Activated CD4-positive, alpha-beta memory T cell treated with anti-CD3 and anti-CD28 coated beads for 36 hours (primary cell): Measurements from ENCODE around the gene UBAP1. TPM values are rescaled to one million over a fixed set of nuclear protein-coding genes. Genes with fewer than 3 reads are reported as not detected.
"Not testable (repeated sequence)": the region's sequence is repeated elsewhere in the genome, so short reads cannot be mapped to it uniquely, and the experiment has no call there.

ENCODE experiments used
- CTCF ChIA-PET: fragments of 350-600 bp; sonication (Branson Sonifier 250); formaldehyde crosslinking; loops from one replicate; lab custom pipeline; 2021; ENCODE audit warnings: antibody characterized with exemption, inconsistent platforms; lab: Charles Lee
- POLR2A ChIA-PET: fragments of 350-600 bp; sonication (Branson Sonifier 250); formaldehyde crosslinking; loops from one replicate; lab custom pipeline; 2021; ENCODE audit warnings: antibody characterized with exemption; lab: Charles Lee
- DNase-seq: peaks from one replicate; pipeline ENCODE4 v3.0.0-alpha.2; 2020
- H3K27ac Mint-ChIP-seq: one replicate; pipeline ENCODE4 v1.8.0; 2021; ENCODE audit warnings: mixed read lengths
- H3K27me3 Mint-ChIP-seq: one replicate; pipeline ENCODE4 v1.8.0; 2021; ENCODE audit warnings: mixed read lengths
- H3K36me3 Mint-ChIP-seq: one replicate; pipeline ENCODE4 v1.8.0; 2021; ENCODE audit warnings: mixed read lengths
- H3K4me1 Mint-ChIP-seq: one replicate; pipeline ENCODE4 v1.8.0; 2021; ENCODE audit warnings: low read depth, mixed read lengths
- H3K4me3 Mint-ChIP-seq: one replicate; pipeline ENCODE4 v1.8.0; 2021; ENCODE audit warnings: mild to moderate bottlenecking, mixed read lengths
- H3K9me3 Mint-ChIP-seq: one replicate; pipeline ENCODE4 v1.8.0; 2021; ENCODE audit warnings: mixed read lengths
- intact Hi-C: fragments of 100-400 bp; cut with micrococcal nuclease; formaldehyde crosslinking; loops from one replicate; pipeline ENCODE4 v1.15.1; 2023
- total RNA-seq, 2 experiments: library from RNA; stranded (reverse); gene quantifications; one replicate each; pipeline ENCODE4 v1.2.3, GENCODE V29; 2021

Gene UBAP1
- total RNA-seq, 2 experiments from 2014 or later, result 30.5 to 32.0 TPM

DNA sequence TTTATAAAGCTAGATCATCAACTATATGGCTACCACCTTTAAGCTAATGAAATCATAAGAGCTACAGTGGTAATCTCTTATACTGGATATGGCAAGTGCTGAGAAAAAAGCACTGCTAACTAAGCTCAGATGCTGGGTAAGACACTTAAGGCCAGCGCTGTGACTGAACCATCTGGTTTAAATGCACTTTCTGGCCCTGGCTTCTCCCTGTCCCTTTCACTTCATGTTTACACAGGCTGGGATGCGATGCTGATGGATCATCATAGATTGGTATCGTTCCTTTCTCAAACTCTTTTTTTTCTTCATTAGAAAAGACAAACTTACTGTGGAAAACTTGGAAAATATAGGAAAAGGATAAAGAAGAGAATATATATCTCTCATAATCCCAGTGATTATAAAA lies 97.9 kb downstream of the UBAP1 start:
- intact Hi-C loops, result no loop called here
- no peaks in the 10 kb centered on the region for H3K9me3 Mint-ChIP-seq
- peaks cover 3% of the 10 kb centered on the region for H3K36me3 Mint-ChIP-seq
- no peak overlapping the region for H3K27ac Mint-ChIP-seq
- DNase-seq, result no peak
- CTCF ChIA-PET, result interaction anchor here (1.6 kb wide), 1 partner anchor 24 kb away, joined by 5 read pairs; no protein-coding TSS in a partner anchor
- no peaks in the 10 kb centered on the region for H3K4me1 Mint-ChIP-seq
- H3K4me3 Mint-ChIP-seq, result no peak overlapping the region
- no peaks in the 10 kb centered on the region for H3K27me3 Mint-ChIP-seq
- POLR2A ChIA-PET, result no interaction called here

DNA sequence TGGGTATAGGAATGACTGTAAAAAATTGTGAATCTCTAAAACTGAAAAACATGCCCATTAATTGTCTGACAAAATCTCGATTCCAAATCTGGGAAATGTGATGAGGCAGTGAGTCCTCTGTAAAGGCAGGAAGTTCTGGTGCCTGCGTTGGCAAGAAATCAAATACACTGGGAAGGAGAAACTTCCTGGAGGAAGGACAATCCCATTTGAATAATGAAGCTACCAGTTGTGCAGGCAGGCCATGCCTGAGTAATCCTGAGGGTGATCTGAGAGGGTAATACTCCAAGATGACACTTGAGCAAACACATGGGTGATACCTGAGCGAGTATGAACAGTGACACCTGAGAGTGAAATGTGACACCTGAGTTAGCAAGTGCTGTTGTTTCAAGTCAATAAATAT lies 100.6 kb downstream of the UBAP1 start:
- intact Hi-C loops, result no loop called here

DNA sequence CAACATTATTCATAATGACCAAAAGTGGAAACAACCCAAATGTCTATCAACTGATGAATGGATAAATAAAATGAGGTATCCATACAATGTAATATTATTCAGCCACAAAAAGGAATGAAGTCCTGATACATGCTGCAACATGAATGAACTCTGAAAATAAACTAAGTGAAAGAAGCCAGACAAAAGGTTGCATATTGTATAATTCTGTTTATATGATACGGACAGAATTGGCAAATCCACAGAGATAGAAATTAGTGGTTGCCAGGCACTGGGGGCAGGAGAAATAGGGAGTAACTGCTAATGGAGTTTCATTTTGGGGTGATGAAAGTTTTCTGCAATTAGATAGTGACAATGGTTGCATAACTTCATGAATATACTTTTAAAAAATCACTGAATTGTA lies 103.3 kb downstream of the UBAP1 start:
- DNase-seq, result no peak
- CTCF ChIA-PET, result interaction anchor here (0.9 kb wide), 1 partner anchor 173 kb away, joined by 3 read pairs; no protein-coding TSS in a partner anchor
- intact Hi-C loops, result no loop called here
- Mint-ChIP-seq H3K4me1 (no peaks in the 10 kb centered on the region), H3K27me3 (no peaks in the 10 kb centered on the region), H3K4me3 (no peak overlapping the region), H3K9me3 (no peaks in the 10 kb centered on the region), H3K36me3 (peaks cover 9% of the 10 kb centered on the region), H3K27ac (no peak overlapping the region)
- POLR2A ChIA-PET, result no interaction called here

More for the DNA sequence above, 100.6 kb downstream of the UBAP1 start:
- no peak for DNase-seq
- H3K9me3 Mint-ChIP-seq, result no peaks in the 10 kb centered on the region
- no peaks in the 10 kb centered on the region for H3K4me1 Mint-ChIP-seq
- no peak overlapping the region for H3K4me3 Mint-ChIP-seq
- no peaks in the 10 kb centered on the region for H3K27me3 Mint-ChIP-seq
- H3K36me3 Mint-ChIP-seq, result peaks cover 3% of the 10 kb centered on the region
- ChIA-PET POLR2A (no interaction called here), CTCF (no interaction called here)
- no peak overlapping the region for H3K27ac Mint-ChIP-seq

DNA sequence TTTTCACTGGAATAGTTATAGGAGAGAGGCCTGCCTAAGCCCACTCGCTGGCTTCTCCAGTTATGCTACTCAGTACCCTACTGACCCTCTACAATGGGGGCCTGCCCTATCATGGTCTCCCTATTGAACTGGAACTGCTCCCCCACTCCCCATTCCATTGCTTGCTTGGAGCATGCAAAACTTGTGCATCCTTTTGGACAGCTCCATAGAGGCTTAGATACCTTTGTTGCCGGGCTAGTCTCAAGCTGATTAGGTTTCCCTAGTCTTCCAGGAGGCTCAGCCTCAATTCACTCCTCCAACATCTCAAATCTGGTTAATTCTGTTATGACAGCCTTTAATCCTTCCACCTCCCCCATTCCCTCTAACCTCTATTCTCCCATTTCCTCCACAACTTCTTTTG lies 110.3 kb downstream of the UBAP1 start:
- Mint-ChIP-seq H3K4me1 (no peaks in the 10 kb centered on the region), H3K27me3 (no peaks in the 10 kb centered on the region), H3K27ac (no peak overlapping the region), H3K4me3 (no peak overlapping the region), H3K9me3 (no peaks in the 10 kb centered on the region), H3K36me3 (peaks cover 5% of the 10 kb centered on the region)
- CTCF ChIA-PET, result interaction anchor here (1.0 kb wide), 1 partner anchor 37 kb away, joined by 3 read pairs; no protein-coding TSS in a partner anchor
- intact Hi-C loops, result no loop called here
- DNase-seq, result no peak
- POLR2A ChIA-PET, result no interaction called here

DNA sequence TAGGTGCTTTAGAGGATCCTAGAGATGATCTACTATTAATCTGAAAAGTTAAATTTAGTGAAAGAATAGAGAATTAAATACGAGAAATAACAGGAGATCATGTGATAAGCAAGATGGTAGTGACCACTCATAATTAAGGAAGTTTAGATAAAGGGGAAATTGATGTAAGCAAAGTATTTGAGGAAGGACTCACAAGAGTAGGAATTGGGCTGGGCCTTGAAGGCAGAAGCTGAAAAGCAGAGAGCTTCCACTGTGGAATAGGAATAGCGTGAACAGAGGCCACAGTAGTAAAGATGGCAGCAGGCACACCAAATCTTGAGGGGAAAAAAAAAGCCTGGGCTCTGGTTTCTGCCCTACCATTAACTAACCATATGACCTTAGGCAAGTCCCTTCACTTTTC lies 112.2 kb downstream of the UBAP1 start:
- H3K36me3 Mint-ChIP-seq, result peaks cover 3% of the 10 kb centered on the region
- H3K27me3 Mint-ChIP-seq, result no peaks in the 10 kb centered on the region
- ChIA-PET CTCF (interaction anchor here (0.6 kb wide), 1 partner anchor 141 kb away, joined by 3 read pairs; no protein-coding TSS in a partner anchor), POLR2A (no interaction called here)
- no peak overlapping the region for H3K4me3 Mint-ChIP-seq
- no peak for DNase-seq
- H3K9me3 Mint-ChIP-seq, result no peaks in the 10 kb centered on the region
- no peak overlapping the region for H3K27ac Mint-ChIP-seq
- no peaks in the 10 kb centered on the region for H3K4me1 Mint-ChIP-seq
- intact Hi-C loops, result no loop called here

DNA sequence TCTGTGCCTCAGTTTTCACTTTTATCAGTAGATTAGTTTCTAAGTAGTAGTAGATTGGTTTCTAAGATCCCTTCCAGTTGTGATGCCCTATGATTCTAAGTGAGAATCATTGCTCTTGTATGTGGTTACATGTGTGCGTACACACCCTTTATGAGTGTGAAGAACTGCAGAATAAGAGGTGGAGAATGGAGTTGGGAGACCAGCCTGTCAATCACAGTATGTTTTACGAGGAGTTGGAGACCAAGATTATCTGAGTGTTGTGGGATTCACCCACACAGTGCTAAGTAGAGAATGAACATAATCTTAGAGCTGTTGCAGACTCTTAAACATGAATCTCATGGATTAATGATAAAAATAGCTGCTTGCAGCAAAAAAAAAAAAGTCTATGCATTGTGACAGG lies 112.6 kb downstream of the UBAP1 start:
- DNase-seq, result no peak
- ChIA-PET CTCF (no interaction called here), POLR2A (no interaction called here)
- no peak overlapping the region for H3K27ac Mint-ChIP-seq
- H3K27me3 Mint-ChIP-seq, result no peaks in the 10 kb centered on the region
- no peak overlapping the region for H3K4me3 Mint-ChIP-seq
- no peaks in the 10 kb centered on the region for H3K4me1 Mint-ChIP-seq
- intact Hi-C loops, result no loop called here
- H3K9me3 Mint-ChIP-seq, result no peaks in the 10 kb centered on the region
- H3K36me3 Mint-ChIP-seq, result peaks cover 3% of the 10 kb centered on the region

DNA sequence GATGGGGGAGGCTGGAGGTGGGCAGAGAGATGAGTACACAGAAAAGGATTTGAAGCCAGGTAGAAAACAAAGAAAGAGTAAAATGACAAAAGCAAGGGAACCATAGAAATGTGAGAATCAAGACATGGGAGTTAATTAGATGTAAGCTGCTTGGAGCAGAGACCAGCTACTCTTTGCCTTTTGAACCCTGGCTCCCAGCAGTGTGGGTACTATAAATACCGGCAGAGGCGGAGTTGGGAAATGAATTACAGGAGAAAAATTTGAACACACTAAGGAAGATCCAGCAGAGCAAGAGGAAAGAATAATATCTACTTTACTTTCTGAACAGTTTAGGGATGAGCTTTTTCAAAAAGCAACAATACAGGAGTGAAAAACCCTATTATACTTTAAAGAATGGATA lies 113.7 kb downstream of the UBAP1 start:
- H3K4me1 Mint-ChIP-seq, result no peaks in the 10 kb centered on the region
- POLR2A ChIA-PET, result no interaction called here
- no peaks in the 10 kb centered on the region for H3K9me3 Mint-ChIP-seq
- H3K4me3 Mint-ChIP-seq, result no peak overlapping the region
- DNase-seq, result no peak
- no peaks in the 10 kb centered on the region for H3K27me3 Mint-ChIP-seq
- intact Hi-C loops, result no loop called here
- no peaks in the 10 kb centered on the region for H3K36me3 Mint-ChIP-seq
- CTCF ChIA-PET, result no interaction called here
- no peak overlapping the region for H3K27ac Mint-ChIP-seq

DNA sequence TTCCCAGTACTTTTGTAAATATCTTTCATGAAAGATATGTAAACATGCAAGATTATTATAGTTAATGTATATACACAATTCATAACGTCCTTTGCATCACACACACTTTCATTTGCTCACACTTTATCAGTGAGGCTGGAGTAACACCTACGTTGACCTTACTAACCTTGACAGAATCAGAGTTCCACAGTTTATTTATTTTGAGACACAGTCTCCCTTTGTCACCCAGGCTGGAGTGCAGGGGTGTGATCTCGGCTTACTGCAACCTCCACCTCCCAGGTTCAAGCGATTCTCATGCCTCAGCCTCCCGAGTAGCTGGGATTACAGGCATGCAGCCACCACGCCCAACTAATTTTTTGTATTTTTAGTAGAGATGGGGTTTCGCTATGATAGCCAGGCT lies 122.2 kb downstream of the UBAP1 start:
- not testable (repeated sequence) for H3K36me3 Mint-ChIP-seq

More for the DNA sequence above, 122.2 kb downstream of the UBAP1 start:
- POLR2A ChIA-PET, H3K27ac Mint-ChIP-seq, CTCF ChIA-PET, intact Hi-C loops, H3K4me1 Mint-ChIP-seq, DNase-seq, H3K4me3 Mint-ChIP-seq, H3K27me3 Mint-ChIP-seq, H3K9me3 Mint-ChIP-seq: not testable (repeated sequence)

Other genes starting within 250 kb of the UBAP1 start
- 10 to 100 TPM; 35.0 to 38.0 TPM for gene UBAP2, start 130.2 kb upstream of the UBAP1 start, total RNA-seq
- 10 to 100 TPM; 32.5 to 35.4 TPM for gene DCAF12, start 52.3 kb upstream of the UBAP1 start, total RNA-seq
- 1 to 10 TPM; 5.6 to 5.7 TPM for gene KIF24, start 150.2 kb downstream of the UBAP1 start, total RNA-seq
- 10 to 100 TPM; 42.4 to 43.3 TPM for gene NUDT2, start 150.5 kb downstream of the UBAP1 start, total RNA-seq
- 1 to 10 TPM; 1.9 to 2.9 TPM for gene MYORG, start 197.9 kb downstream of the UBAP1 start, total RNA-seq